Myocyte (in vitro differentiated cells): ENCODE data around the gene TNRC18. TPM values are rescaled to one million over a fixed set of nuclear protein-coding genes. Genes with fewer than 3 reads are reported as not detected.
"Not testable (repeated sequence)": the region's sequence is repeated elsewhere in the genome, so short reads cannot be mapped to it uniquely, and the experiment has no call there.

ENCODE experiments used
- DNase-seq: peaks from one replicate; pipeline ENCODE4 v3.0.0-alpha.2; 2012; ENCODE audit warnings: low read depth
- polyA plus RNA-seq: library from polyadenylated mRNA; unstranded; fragments of >200 nt; gene quantifications from one replicate; pipeline ENCODE4 v1.2.1, GENCODE V29; 2012; ENCODE audit warnings: missing spikeins
- total RNA-seq: library from RNA; depleted of rRNA; stranded (reverse); fragments of >200 nt; gene quantifications from 2 replicates; pipeline ENCODE4 v1.2.3, GENCODE V29; 2014

The TNRC18 gene, protein sequence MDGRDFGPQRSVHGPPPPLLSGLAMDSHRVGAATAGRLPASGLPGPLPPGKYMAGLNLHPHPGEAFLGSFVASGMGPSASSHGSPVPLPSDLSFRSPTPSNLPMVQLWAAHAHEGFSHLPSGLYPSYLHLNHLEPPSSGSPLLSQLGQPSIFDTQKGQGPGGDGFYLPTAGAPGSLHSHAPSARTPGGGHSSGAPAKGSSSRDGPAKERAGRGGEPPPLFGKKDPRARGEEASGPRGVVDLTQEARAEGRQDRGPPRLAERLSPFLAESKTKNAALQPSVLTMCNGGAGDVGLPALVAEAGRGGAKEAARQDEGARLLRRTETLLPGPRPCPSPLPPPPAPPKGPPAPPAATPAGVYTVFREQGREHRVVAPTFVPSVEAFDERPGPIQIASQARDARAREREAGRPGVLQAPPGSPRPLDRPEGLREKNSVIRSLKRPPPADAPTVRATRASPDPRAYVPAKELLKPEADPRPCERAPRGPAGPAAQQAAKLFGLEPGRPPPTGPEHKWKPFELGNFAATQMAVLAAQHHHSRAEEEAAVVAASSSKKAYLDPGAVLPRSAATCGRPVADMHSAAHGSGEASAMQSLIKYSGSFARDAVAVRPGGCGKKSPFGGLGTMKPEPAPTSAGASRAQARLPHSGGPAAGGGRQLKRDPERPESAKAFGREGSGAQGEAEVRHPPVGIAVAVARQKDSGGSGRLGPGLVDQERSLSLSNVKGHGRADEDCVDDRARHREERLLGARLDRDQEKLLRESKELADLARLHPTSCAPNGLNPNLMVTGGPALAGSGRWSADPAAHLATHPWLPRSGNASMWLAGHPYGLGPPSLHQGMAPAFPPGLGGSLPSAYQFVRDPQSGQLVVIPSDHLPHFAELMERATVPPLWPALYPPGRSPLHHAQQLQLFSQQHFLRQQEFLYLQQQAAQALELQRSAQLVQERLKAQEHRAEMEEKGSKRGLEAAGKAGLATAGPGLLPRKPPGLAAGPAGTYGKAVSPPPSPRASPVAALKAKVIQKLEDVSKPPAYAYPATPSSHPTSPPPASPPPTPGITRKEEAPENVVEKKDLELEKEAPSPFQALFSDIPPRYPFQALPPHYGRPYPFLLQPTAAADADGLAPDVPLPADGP (N-terminal part only)
- total RNA-seq, result 27.7 and 32.3 TPM in 2 replicates
- 68.9 TPM for polyA plus RNA-seq

DNA sequence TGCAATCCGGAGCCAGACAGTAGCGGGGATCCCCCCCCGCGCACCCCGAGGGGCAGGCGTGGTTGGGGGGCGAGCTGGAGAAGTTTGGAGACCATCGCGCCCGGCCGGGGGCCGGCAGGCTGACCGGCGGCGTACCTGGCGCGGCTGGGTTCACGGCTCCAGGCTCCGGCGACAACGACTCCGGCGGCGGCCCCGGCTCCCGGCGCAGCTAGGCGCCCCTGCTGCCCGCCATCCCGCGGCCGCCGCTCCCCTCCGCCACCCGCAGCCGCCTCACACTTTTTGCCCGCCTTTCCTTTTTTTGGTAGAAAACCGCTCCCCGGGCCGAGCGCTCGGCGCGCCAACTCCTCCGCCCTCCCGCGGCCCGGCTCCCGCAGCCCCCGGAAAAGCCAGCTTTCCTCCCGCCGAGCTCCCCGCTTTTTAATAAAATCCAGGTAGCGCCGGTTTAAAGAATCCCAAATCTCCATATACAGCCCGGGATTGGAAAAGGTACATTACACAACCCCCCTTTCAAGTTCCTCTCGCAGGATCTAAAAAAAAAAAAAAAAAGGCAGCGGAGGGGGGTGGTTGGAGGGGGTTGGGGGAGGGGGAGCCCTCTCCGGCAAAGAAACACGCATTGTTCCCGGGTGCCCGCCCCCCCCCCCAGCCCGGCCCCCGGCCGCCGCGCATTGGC is at the start of gene TNRC18:
TSS of gene TNRC18 (minus strand) at position 529 of the 670 bp plus-strand sequence. CDS start 2,588 bp downstream, outside the sequence.
- DNase-seq, result no peak

DNA sequence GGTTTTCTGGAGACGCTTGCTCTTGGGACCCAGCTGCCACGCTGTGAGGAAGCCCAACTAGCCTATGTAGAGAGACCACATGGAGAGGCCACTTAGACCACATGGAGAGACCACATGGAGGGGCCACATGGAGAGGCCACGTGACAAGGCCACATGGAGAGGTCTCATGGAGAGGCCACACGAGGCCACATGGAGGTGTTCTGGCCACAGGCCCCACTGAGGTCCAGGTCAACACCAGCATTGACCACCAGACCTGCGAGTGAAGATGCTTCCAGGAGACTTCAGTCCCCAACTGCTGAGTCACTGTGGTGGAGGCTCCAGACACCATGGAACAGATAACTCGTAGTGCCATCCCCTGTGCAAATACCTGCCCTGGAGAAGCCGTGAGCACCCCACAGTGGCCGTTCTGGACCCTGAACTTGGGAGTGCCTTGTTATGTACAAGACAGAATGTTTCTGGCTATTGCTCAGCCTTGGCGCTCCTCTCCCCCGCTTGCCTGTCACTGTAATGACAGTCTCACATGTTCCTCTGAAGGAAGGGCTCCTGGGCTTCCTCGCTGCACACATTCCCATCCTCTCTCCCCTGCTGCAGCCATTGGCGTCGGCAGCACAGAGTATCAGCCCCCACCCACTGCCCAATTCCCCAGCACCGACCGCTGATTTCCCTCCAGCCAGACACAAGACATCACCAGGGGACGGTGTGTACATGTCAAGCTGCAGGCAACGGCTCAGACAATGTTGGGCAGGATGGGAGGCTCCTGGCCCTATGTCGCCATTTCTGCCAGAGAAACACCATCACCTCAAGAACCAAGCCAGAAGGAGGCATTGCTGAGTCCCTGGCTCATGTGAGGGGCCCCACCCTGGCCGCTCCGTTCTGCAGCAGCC is 49.0 kb upstream of the TNRC18 start:
- no peak for DNase-seq

DNA sequence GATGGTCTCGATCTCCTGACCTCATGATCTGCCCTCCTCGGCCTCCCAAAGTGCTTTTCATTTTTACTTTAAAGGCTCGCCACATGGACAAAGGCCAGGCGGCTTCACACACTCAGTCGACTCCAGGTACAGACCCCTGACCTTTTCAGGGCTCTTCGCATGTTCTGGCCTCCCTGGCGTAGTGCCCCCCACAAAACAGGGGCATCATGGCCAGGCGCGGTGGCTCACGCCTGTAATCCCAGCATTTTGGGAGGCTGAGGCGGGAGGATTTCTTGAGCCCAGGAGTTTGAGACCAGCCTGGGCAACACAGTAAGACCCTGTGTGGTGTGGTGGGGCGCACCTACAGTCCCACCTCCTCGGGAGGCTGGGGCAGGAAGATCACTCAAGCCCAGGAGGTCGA is 48.0 kb upstream of the TNRC18 start:
- not testable (repeated sequence) for DNase-seq

DNA sequence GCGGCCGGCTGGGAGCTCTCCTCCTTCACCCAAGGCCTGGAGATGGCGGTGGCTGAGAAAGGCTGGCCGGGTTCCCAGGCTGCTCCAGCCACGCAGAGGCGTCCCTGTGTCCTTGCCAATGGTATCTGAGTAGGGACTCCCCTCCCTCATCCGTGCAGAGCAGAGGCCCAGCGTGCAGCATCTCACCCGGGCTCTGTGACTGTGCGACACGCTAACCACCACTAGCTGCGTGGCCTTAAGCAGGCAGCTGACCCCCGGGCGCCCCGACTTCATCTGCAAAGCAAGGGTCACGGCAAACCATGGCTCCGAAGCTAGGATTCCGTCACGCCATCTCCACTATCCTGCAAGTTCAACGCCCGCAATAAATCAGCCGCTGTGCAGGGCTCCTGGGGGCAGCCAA is 47.2 kb upstream of the TNRC18 start:
- no peak for DNase-seq

DNA sequence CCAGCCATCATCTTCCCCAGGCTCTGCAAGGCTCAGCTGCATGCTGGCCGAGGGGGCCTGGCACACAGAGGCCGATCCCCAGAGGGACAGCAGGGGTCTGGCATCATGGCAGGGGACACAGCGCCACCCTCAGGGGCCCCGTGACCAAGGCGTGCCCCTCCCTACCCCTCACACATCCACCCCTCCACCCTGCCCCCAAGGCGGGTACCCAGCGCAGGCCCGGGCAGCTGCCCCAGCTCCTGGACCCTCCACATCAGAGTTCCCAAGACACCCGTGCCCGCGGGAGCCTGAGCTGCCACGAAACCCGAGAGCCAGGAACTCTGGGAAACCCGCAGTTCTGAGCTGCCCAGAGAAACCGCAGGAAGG is 46.5 kb upstream of the TNRC18 start:
- peak; percentile 42 for DNase-seq

DNA sequence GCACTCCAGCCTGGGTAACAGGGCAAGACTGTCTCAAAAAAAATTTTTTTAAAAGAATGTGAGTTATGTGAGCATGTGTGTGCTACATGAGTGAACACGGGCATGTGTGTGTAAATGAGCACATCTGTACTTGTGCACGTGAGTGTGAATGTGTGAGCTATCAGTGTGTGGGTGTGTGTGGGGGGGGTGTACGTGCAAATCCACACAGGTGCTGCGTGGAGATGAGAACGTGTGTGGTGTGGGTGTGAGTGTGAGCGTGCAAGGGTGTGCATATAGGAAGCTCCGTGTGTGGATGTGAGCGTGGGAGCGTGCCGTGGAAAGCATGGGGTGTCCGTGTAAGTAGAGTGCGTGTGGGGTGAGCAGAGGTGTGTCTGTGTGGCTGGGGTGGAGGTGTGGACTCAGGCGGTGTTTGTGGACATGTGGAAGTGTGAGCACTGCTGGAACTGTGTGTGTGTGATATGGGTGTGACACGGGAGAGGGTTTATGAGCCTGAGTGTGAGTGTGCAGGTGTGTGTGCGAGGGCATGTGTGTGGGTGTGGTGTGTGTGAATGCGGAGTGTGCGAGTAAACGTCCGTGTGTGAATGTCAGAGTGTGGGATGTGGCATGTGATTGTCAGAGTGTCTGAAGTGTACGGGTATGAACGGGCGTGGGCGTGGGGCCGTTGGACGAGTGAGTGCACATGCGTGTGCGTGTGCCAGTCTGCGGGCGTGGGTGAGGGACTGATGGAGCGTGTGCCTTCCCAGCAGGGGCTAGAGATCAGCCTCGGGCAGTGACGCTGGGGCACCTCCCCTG is 45.9 kb upstream of the TNRC18 start:
- no peak for DNase-seq

DNA sequence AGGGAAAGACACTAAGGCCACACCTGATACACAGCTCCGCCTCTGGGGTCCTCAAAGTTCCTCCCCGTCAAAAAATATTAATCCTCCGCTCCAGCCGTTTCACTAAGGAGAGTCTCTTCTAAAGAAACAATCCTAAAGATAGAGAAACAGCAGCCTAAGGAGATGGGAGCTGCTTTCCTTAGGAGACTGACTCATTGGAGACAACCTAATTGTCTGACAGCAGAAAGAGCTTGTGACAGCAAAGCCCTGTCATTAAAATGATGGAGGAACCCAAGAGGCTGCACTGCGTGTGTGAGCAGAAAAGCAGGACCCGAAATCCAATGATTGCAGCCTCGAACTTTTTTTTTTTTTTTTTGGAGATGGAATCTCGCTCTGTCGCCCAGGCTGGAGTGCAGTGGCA is 44.0 kb upstream of the TNRC18 start:
- no peak for DNase-seq

DNA sequence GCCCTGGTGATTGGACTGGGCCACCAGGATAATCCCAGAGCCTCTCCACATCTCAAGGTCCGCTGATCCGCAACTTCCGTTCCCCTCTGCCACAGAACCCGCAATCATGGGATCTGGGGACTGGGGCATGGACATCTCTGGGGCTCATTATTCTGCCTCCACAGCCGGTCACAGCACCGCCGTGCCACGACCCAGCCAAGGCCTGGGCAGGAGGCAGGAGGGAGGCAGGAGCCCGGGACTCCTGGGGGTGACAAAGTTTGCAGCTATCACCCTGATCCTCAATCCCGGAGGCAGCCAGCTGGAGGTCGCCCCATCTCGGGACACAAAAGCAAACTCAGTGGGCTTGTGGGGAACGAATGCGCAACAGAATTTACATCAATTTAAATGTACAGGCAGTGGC is 42.9 kb upstream of the TNRC18 start:
- no peak for DNase-seq

DNA sequence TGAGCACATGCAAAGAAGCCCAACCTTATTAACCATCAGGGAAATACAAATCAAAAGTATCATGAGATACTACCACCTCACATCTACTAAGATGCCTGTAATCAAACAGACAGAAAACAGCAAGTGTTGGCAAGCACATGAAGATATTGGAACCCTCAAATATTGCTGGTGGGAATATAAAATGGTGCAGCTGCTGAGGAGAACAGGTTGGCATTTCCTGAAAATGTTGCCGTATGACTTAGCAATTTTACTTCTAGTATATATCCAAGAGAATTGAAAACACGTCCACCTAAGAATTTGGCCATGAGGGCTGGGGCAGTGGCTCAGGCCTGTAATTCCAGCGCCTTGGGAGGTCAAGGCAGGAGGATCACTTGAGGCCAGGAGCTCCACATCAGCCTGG is 39.4 kb upstream of the TNRC18 start:
- no peak for DNase-seq

DNA sequence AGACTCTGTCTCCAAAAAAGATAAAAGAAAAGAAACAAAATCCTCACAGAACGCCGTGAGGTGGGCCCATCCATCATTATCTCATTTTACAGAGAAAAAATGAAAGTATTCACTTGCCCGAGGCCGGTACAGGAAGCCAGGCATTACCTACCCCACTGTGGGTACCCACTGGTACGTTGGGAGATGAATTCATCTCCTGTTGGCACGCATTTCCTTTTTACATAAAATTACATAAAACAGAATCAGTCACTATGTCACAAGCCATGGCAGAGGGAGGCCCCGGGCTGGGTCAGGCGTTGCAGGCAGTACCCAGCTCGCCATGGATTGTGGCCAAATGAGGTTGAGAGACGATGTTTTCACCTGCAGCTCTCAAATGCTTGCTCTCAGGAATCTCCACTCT is 38.6 kb upstream of the TNRC18 start:
- DNase-seq, result no peak

DNA sequence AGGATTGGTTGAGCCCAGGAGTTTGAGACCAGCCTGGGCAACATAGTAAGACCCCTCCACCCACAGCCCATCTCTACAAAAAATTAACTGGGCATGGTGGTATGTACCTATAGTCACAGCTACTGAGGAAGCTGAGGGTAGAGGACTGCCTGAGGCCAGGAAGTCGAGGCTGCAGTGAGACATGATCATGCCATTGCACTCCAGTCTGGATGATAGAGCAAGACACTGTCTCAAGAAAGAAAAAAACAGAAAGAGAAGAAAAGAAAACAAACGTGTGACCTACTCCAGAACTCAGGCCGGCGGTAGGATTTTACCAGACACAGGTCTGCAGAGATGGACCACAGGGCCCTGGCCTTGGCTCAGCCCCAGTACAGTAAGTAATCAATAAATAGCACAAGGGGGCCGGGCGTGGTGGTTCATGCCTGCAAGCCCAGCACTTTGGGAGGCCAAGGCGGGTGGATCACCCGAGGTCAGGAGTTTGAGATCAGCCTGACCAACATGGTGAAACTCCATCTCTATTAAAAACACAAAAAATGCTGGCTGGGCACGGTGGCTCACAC is 35.4 kb upstream of the TNRC18 start:
- DNase-seq, result no peak

DNA sequence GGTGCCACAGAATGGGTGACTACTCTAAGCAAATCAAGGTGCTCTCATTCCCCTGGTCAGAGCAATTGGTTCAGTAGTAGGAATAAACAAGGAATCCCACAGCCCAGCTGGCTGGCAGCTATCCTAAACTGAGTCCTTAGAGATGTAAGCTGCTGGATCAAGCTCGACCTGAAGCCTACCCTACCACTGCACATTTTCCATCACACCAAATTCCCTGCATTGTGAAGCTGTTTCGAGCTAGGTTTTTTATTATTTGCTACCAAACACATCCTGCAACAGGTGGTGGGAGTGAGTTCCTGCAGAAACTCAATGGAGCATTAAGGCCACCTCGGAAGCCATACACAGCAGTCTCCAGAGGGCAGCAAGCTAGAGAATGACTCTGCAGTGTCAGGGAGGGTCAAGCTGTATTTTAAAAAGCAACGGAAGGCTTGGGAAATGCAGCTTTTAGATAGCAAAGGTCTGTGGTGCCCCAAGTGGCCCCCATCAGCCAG is 33.7 kb upstream of the TNRC18 start:
- DNase-seq, result no peak

DNA sequence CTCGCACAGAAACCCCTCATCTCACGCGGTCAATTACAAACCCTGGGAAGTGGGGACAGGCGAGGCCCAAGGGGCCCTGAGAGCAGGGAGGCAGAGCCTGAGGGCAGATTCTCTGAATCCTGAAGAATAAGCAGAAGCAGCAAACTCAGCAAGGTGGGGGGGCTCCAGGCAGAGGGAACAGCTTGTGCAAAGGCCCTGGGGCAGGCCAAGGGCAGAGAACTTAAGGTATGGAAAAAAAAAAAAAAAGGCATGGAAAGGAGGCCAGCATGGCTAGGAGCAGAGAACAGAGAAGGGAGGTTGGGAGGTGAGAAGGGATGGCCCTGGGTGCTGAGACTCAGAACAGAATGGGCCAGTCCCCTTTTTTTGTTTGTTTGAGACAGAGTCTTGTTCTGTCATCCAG is 32.8 kb upstream of the TNRC18 start:
- no peak for DNase-seq

DNA sequence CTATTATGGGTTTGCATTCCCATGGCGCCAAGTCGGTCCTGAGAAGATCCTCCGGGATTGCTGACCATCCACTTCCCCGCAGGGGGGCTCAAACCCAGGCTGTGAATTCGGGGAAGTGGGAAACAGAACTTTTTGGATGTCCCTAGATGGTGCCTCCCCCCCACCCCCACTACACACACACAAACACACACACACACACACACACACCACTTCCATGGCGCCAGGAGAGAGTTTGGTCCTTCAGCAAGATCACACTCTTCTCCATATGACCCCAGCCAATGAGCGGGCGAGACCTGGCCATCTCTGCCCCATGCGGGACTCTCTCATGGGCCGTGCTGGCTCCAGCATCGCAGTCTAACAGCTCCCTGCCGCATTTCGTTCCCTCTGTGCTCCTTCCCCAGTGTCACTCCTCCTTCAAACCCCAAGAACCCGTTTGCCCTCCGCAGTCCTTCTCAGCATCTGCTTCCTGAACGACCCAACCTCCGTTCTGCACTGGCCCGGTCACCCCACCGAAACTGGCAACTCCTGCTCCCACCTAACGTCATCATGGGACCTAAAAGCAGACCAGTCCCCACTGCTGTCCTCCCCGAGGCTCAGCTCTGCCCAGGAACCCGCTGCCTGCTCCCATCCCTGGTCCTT is 32.1 kb upstream of the TNRC18 start:
- no peak for DNase-seq

DNA sequence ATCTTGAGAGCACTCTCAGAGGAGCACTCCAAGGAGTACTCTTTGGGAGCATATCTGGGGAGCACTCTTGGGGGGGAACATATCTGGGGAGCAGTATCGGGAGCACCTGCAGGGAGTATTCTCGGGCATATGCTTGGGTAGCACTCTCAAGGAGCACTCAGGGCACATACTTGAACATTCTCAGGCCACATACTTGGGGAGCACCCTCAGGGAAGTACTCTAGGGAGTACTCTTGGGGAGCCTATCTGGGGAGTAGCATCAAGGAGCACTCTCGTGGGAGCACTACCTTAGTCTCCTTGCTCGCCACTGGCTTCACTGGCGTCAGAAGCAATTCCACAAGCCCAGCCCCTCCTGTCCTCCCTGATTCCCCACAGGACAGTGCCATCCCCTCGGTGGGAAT is 31.5 kb upstream of the TNRC18 start:
- no peak for DNase-seq

DNA sequence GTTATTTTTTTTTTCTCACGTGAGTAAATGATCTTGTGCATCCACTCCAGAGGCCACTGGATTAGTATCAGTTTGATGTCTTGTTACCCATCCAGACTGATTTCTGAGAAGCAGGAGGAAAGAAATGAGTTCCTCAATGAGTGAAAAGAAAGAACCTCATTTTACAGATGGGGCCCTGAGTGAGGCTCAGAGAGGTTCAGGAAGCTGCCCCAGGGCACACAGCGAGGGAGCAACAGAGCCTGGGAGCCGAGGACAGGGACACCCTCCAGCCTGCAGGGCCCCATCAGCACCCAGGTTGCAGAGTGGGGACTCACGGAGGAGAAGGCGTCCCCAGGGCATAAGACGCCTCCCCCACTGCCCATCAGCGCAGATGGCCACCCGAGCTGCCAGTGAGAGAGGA is 30.9 kb upstream of the TNRC18 start:
- no peak for DNase-seq

DNA sequence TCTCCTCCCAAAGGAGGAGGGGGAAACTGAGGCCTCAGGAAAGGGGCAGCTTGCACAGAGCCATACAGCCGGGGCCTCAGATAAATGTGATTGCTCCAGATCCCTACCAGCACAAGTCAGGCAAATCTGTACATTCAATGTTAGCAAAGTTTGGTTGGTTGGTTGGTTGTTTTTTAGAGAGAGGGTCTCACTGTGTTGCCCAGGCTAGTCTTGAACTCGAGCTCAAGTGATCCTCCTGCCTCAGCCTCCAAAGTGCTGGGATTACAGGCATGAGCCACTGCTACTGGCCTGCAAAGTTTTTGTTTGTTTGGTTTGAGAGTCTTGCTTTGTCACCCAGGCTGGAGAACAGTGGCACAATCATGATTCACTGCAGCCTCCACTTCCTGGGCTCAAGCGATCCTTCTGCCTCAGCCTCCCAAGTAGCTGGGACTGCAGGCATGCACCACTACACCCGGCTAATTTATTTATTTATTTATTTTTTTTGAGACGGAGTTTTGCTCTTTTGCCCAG is 30.0 kb upstream of the TNRC18 start:
- DNase-seq, result no peak

DNA sequence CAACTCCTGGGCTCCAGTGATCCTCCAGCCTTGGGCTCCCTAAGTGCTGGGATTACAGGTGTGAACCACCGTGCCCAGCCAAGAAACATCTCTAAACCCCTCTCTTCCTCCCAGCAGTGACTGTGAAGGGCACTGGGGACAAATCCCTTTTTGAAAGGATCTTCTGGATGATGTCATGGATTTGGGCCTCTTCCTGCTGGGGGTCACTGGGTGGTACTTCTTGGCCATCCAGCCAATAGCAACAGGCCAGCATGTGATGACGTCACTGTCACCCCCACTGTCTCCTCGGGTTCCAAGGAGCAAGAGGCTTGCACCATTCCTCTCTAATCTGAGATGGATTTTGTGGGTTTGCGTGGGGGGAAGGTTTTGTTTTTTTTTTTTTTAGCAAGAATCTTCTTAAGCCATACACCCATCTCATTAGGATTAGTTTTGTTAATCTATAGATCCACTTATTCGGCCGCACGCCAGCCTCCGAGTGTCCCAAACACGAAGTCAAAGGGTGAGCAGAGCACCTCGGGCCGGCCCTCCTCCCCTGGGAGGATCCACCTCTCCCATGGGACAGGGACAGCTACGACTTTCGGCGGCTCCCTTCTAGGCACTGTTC is 29.4 kb upstream of the TNRC18 start:
- DNase-seq, result peak; percentile 36
